Measurements from ENCODE around the gene GLUD2.

DNA sequence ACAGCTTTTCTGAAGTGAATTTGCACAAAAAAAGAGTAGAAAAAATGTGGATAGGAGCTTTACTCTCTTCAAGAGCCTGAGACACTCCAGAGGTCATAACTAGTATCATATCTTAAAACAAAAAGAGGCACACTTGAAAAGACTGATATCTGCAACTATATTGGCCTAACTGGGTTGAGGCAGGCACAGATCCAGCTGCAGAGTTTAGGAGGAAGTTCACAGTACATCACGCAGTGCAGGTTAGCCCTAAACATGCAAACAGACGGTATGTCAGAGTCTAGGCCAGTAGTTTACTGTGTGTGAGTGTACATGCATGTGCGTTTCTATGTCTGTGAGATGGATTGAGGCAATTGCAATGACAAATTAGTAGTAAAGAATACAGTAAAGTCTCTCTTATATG, 37.6 kb upstream of the GLUD2 start:
- TF ChIP-seq, protein P1, sequence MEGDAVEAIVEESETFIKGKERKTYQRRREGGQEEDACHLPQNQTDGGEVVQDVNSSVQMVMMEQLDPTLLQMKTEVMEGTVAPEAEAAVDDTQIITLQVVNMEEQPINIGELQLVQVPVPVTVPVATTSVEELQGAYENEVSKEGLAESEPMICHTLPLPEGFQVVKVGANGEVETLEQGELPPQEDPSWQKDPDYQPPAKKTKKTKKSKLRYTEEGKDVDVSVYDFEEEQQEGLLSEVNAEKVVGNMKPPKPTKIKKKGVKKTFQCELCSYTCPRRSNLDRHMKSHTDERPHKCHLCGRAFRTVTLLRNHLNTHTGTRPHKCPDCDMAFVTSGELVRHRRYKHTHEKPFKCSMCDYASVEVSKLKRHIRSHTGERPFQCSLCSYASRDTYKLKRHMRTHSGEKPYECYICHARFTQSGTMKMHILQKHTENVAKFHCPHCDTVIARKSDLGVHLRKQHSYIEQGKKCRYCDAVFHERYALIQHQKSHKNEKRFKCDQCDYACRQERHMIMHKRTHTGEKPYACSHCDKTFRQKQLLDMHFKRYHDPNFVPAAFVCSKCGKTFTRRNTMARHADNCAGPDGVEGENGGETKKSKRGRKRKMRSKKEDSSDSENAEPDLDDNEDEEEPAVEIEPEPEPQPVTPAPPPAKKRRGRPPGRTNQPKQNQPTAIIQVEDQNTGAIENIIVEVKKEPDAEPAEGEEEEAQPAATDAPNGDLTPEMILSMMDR (IDR thresholded peaks at IDR 0.05): no peak
- TF ChIP-seq POLR2A (IDR thresholded peaks at IDR 0.05) (no peak), EP300 (IDR thresholded peaks at IDR 0.05) (no peak)
